HFF-Myc (cell line): Measurements from ENCODE around the gene SCT.

ENCODE experiments used
- DNase-seq: peaks from one replicate; pipeline ENCODE4 v3.0.0-alpha.2; 2011; ENCODE audit warnings: low read depth; ENCODE audit errors: extremely low read depth
- H3K4me3 ChIP-seq: replicated peaks from 2 replicates; pipeline ENCODE4 v1.5.1; 2011; ENCODE audit warnings: low read depth, mild to moderate bottlenecking, control low read depth, low read length
- TF ChIP-seq, protein P1 (sequence below): IDR thresholded peaks from 2 replicates; pipeline ENCODE4 v1.5.1; 2012; ENCODE audit warnings: mild to moderate bottlenecking, low read depth, low read length, control low read depth; ENCODE audit errors: missing control alignments

Gene SCT

DNA sequence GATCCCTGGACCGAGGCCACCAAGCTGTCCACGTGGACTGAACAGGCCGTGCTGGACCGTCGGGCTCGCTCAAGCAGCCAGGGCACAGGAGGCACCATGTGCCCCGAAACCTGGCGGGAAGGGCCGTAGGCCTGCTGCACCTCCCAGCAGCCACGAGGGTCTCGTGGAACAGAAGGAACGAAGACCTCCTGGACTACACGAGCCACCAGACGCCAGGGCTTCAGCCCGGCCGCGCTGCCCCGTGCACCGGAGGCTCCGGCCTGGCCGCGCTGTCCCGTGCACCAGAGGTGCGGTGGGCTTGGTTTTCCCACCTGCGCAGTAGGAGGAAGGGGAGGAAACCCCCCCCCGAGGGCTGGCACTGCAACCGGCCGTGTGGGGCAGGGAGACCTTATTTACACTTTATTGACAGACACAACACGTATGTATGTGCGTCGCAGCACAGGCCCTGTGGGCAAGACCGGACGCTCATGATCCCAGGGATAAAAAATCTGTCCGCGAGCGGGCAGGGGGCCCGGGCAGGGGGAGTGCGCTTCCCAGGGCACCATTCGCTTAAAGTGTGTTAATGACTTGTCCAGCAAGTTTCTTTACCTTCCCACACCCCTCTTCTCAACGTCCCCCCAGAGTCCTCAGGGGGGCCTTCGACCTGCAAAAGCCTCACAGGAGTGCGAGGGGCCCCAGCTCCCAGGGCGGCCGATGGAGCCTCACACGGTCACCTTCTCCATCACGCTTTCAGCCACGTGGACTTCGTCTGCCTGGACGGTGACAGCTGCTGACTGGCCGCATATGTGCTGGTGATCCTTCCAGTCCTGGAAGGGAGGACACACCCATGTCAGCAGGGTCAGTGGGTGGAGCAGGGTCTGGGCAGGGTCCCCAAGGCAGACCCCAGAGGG lies 17.1 kb upstream of the SCT start:
- TF ChIP-seq, protein P1, sequence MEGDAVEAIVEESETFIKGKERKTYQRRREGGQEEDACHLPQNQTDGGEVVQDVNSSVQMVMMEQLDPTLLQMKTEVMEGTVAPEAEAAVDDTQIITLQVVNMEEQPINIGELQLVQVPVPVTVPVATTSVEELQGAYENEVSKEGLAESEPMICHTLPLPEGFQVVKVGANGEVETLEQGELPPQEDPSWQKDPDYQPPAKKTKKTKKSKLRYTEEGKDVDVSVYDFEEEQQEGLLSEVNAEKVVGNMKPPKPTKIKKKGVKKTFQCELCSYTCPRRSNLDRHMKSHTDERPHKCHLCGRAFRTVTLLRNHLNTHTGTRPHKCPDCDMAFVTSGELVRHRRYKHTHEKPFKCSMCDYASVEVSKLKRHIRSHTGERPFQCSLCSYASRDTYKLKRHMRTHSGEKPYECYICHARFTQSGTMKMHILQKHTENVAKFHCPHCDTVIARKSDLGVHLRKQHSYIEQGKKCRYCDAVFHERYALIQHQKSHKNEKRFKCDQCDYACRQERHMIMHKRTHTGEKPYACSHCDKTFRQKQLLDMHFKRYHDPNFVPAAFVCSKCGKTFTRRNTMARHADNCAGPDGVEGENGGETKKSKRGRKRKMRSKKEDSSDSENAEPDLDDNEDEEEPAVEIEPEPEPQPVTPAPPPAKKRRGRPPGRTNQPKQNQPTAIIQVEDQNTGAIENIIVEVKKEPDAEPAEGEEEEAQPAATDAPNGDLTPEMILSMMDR, result no peak
- no peak for DNase-seq
- no peak overlapping the region for H3K4me3 ChIP-seq

DNA sequence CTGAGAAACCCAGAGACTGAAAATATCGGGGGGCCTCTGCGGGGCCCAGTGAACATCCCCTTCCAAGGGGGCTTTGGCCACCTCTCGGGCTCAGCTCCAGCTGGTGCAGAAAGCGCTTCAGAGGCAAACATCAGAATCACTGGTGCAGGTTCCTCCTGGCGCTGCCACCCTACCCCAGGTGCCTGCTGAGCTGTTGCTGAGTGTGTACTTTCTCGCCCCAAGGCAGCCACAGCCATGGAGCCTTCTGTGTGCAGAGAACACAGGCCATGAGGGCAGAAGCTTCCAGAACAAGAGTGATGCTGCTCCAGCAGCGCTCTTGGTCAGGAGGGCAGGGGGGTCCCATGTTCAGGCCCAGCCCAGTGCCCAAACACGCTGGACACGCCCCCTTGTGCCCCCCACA lies 16.4 kb upstream of the SCT start:
- TF ChIP-seq, protein P1, result no peak
- no peak overlapping the region for H3K4me3 ChIP-seq
- DNase-seq, result no peak

DNA sequence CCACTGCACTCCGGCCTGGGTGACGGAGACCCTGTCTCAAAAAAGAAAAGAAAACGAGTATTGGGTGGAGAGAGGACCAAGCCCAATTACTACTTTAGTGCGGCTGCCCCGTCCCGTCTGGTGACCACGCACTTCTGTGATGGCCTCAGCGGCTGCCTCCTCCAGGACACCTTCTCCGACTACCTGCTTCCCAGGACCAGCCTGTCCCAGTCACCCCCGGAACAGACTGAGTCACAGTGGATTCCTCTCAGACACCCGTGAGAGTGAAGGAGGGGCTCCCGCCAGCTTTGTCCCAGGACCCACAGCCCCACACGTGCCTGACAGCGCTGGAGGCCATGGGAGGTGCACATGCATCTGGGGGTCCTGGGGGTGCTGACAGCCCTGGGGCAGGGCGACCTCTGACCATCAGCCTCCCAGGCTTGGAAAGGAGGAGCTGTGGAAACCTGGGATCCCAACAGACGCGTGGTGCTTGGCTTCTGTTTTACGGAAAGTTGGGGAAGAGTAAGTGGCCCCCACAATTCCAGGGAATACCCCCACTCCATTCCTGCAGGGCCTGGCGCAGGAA lies 14.9 kb upstream of the SCT start:
- no peak overlapping the region for H3K4me3 ChIP-seq
- DNase-seq, result no peak
- TF ChIP-seq, protein P1, result no peak

DNA sequence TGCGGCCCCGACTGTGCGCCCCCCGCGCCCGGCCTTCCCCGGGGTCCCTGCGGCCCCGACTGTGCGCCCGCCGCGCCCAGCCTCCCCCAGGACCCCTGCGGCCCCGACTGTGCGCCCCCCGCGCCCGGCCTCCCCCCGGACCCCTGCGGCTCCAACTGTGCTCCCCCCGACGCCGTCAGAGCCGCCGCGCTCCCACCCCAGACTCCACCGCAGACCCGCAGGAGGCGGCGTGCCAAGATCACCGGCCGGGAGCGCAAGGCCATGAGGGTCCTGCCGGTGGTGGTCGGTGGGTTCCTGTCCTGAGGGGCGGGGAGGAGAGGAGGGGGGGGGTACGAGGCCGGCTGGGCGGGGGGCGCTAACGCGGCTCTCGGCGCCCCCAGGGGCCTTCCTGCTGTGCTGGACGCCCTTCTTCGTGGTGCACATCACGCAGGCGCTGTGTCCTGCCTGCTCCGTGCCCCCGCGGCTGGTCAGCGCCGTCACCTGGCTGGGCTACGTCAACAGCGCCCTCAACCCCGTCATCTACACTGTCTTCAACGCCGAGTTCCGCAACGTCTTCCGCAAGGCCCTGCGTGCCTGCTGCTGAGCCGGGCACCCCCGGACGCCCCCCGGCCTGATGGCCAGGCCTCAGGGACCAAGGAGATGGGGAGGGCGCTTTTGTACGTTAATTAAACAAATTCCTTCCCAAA lies 13.2 kb upstream of the SCT start:
- DNase-seq, result no peak
- H3K4me3 ChIP-seq, result no peak overlapping the region
- TF ChIP-seq, protein P1, result no peak

DNA sequence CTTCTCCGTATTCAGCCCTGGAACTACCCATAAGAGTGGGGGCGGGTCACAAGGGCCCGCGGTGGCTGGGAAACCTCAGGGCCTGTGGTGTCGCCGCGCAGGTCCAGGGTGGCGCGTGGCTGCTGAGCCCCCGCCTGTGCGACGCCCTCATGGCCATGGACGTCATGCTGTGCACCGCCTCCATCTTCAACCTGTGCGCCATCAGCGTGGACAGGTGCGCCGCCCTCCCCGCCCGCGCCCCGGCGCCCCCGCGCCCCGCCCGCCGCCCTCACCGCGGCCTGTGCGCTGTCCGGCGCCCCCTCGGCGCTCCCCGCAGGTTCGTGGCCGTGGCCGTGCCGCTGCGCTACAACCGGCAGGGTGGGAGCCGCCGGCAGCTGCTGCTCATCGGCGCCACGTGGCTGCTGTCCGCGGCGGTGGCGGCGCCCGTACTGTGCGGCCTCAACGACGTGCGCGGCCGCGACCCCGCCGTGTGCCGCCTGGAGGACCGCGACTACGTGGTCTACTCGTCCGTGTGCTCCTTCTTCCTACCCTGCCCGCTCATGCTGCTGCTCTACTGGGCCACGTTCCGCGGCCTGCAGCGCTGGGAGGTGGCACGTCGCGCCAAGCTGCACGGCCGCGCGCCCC lies 12.5 kb upstream of the SCT start:
- TF ChIP-seq, protein P1, result no peak
- no peak overlapping the region for H3K4me3 ChIP-seq

DNA sequence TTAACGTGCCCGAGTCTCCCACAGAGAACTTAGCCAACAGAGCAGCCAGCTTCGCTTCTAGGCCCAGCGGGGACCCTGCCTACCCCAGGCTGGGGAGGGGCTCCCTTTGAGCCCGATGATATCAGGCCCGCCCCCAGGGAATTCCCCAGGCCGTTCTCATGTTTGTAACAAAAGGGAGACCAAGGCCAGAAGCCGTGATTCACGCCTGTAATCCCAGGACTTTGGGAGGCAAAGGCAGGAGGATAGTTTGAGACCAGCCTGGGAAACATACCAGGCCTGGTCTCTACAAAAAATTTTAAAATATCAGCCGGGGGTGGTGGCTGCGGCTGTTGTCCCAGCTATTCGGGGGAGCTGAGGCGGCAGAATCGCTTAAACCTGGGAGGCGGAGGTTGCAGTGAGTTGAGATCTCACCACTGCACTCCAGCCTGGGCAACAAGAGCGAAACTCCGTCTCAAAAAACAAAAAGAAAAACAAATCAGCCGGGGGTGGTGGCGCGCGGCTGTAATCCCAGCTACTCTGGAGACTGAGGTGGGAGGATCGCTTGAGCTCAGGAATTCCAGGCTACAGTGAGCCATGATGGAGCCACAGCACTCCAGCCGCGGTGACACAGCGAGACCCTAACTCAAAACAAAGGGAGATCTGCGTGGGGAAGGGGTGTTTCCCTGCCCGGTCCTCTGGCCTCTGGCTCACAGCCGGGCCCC lies 11.8 kb upstream of the SCT start:
- TF ChIP-seq, protein P1, result no peak
- DNase-seq, result no peak
- H3K4me3 ChIP-seq, result no peak overlapping the region

More for the DNA sequence above, 12.5 kb upstream of the SCT start:
- DNase-seq, result no peak
